Heart right ventricle (tissue), 16 donors: ENCODE measurements around the gene HSD11B2. TPM values are rescaled to one million over a fixed set of nuclear protein-coding genes. Genes with fewer than 3 reads are reported as not detected.

Experiments
- ATAC-seq, 8 donors: fragments of 200-7000 bp; cut with Tn5 transposase; one replicate each; pipeline ENCODE4 v1.9.1; 2020; ENCODE audit warnings: mild to moderate bottlenecking in 8 of 8, moderate library complexity in 8 of 8, moderate number of reproducible peaks in 1 of 8
- DNase-seq, 2 donors: peaks; one replicate each; pipeline ENCODE4 v3.0.0-alpha.2; 2020
- H3K27ac ChIP-seq, 10 donors: fragments of 200-600 bp; sonication (generic) in 2 of 10; one replicate each; pipeline versions ENCODE4 v1.5.0 to v1.8.0; 2020 to 2022; ENCODE audit warnings: mild to moderate bottlenecking in 3 of 10
- H3K27me3 ChIP-seq, 7 donors: fragments of 200-600 bp; one replicate each; pipeline ENCODE4 v1.8.0; 2021 to 2022; ENCODE audit warnings: mild to moderate bottlenecking in 2 of 7
- H3K36me3 ChIP-seq, 9 donors: fragments of 200-600 bp; sonication (generic) in 1 of 9; one replicate each; pipeline versions ENCODE4 v1.5.0 to v1.8.0; 2020 to 2022; ENCODE audit warnings: mild to moderate bottlenecking in 2 of 9
- H3K4me1 ChIP-seq, 9 donors: fragments of 200-600 bp; sonication (generic) in 1 of 9; one replicate each; pipeline versions ENCODE4 v1.5.0 to v1.8.0; 2020 to 2022; ENCODE audit warnings: mild to moderate bottlenecking in 4 of 9
- H3K4me3 ChIP-seq, 10 donors: fragments of 200-600 bp; sonication (generic) in 2 of 10; one replicate each; pipeline versions ENCODE4 v1.5.0 to v1.8.0; 2020 to 2022; ENCODE audit warnings: mild to moderate bottlenecking in 7 of 10, moderate library complexity in 2 of 10
- H3K9me3 ChIP-seq, 11 donors: fragments of 200-600 bp in 10 of 11; sonication (generic) in 2 of 11; one replicate each; pipeline versions ENCODE4 v1.5.0 to v1.8.0; 2013 to 2022; ENCODE audit warnings: mild to moderate bottlenecking in 2 of 11, control low read depth in 1 of 11, moderate library complexity in 1 of 11
- CTCF ChIP-seq, 9 donors: fragments of 200-600 bp; sonication (generic) in 2 of 9; IDR thresholded peaks; one replicate each; pipeline versions ENCODE4 v1.5.0 to v1.8.0; 2021 to 2022; ENCODE audit warnings: antibody characterized with exemption in 9 of 9, mild to moderate bottlenecking in 5 of 9, moderate library complexity in 1 of 9
- WGBS, 2 donors: extraction: QIAGEN DNeasy Blood & Tissue Kit; methylation state at CpG; one replicate each; pipeline ENCODE4 v1.1.7; 2013; ENCODE audit warnings: inconsistent platforms in 1 of 2; 5-methylcytosine and 5-hydroxymethylcytosine counted together
- intact Hi-C, 10 donors: fragments of 100-400 bp; cut with DNase I; formaldehyde crosslinking; loops; one replicate each; pipeline versions ENCODE4 v1.11.1 to v1.14.2; 2022
- long read RNA-seq, 3 donors: library from polyadenylated mRNA; unstranded; transcript quantifications; one replicate each; pipeline ENCODE4 v2.0.0, GENCODE V29; 2020 to 2021
- polyA plus RNA-seq, 2 donors: library from polyadenylated mRNA; stranded (reverse); fragments of 200-250 nt; gene quantifications; one replicate each; pipeline ENCODE4 v1.2.3, GENCODE V29; 2013
- total RNA-seq, 10 donors: library from RNA; stranded (reverse); fragmentation: NEBNext Ultra II Directional in 3 of 10; extraction: Animal tissue kit (Norgen Biotek cat#: 25700) in 3 of 10; gene quantifications; one replicate each; pipeline versions ENCODE4 v1.2.1 to v1.2.4, GENCODE V29; 2021 to 2023
- donor health status: Arrhythmogenic right ventricular cardiomyopathy.
- donor health status: ischemic (EF 13 %, LVEDD 7.1; RV severe dilation, severe dysfunction).
- donor health status: healthy with polysubstance abuse.
- donor health status: DM: no; HTN: yes; CAD: no.
- donor health status: DM: no; HTN: no; CAD: no.
- donor health status: ischemic (EF 25% LVEDD 6.9; RV normal size, moderate dysfunction).
- donor health status: ischemic (EF 25% LVEDD 5.7; RV mildly dilated, moderate dysfunction).
- donor health status: healthy.
- donor health status: DM: yes; HTN: yes; CAD: no.
- donor health status: Ischemic cardiomyopathy.
- donor health status: ischemic (EF 35%, LVEDD 5.7; RV mildly dilated, moderate dysfunction).
- donor health status: nonischemic (EF 11% LVEDD 7.7; RV severe dilation, severe dysfunction).
- donor health status: DM: yes; HTN: yes; CAD: no.
- donor health status: PGD.
- donor health status: ischemic (EF 29% LVEDD 5.4; RV normal size, mild dysfunction).
- donor health status: nonischemic (EF 23%, LVEDD 6.1; RV moderate dilation, normal function).

Gene HSD11B2
- total RNA-seq (1 to 10 TPM in 1 of 10 donors, under 1 TPM in 8, not detected in 1; 0.16 to 1.4 (median 0.57) TPM), polyA plus RNA-seq (under 1 TPM; 0.41 to 0.51 TPM)
- long read RNA-seq, donor 1, result 0 reads
- long read RNA-seq, donor 2, result 0 reads
- long read RNA-seq, donor 3, partial matches to known transcripts, result 0 of 1 reads
- long read RNA-seq, donor 3, other reads (novel, unspliced or antisense), result 1 of 1 reads

GRCh38 chr16:67430977-67431774, at the start of gene HSD11B2:
TSS of gene HSD11B2 (plus strand) at chr16:67431121. CDS start at chr16:67431249, 128 bp downstream.
- intact Hi-C loops, result loop anchor here in 1 of 10 donors (5.0 kb wide), 1 partner anchor 36 kb away; no protein-coding TSS in a partner anchor
- H3K27ac ChIP-seq, result peak within 1 kb of the TSS in 5 of 10 donors; percentile 29 to 71 (median 45)

GRCh38 chr16:67383284-67383683, 47.6 kb upstream of the HSD11B2 start:
- peak in 1 of 8 donors; percentile 31 for ATAC-seq
- Histone ChIP-seq H3K4me1 (peaks cover 0 to 8% (median 0%) of the 10 kb centered on the region in 9 donors), H3K27ac (peak overlapping the region in 1 of 10 donors; percentile 22), H3K4me3 (no peak overlapping the region), H3K27me3 (no peaks in the 10 kb centered on the region), H3K9me3 (no peaks in the 10 kb centered on the region), H3K36me3 (no peaks in the 10 kb centered on the region)
- intact Hi-C loops, result no loop called here
- TF ChIP-seq CTCF (IDR thresholded peaks at IDR 0.05), result no peak
- no peak for DNase-seq
- WGBS, 2 donors, result 68 to 78% methylated on average over 3 of the region's 3 CpGs

More at GRCh38 chr16:67430977-67431774, at the start of gene HSD11B2:
- peak in 1 of 9 donors; percentile 12 for TF ChIP-seq CTCF (IDR thresholded peaks at IDR 0.05)
- H3K36me3 ChIP-seq, result peaks cover 0 to 4% (median 0%) of the 10 kb centered on the region in 9 donors
- H3K27me3 ChIP-seq, result peaks cover 0 to 61% (median 20%) of the 10 kb centered on the region in 7 donors
- WGBS, 2 donors, result 1 to 2% methylated on average over 51 to 87 of the region's 87 CpGs
- peak in 1 of 2 donors; percentile 52 for DNase-seq
- peak; percentile 33 to 66 (median 54) for ATAC-seq
- H3K9me3 ChIP-seq, result no peaks in the 10 kb centered on the region
- H3K4me1 ChIP-seq, result peaks cover 8 to 42% (median 26%) of the 10 kb centered on the region in 9 donors
- peak within 1 kb of the TSS; percentile 18 to 62 (median 50) for H3K4me3 ChIP-seq

- intact Hi-C loops, result no loop called here
- ATAC-seq (peak in 1 of 8 donors; percentile 47), DNase-seq (no peak)
- H3K27ac ChIP-seq, result no peak overlapping the region
- H3K4me3 ChIP-seq, result no peak overlapping the region
- WGBS, 2 donors, result 79 to 80% methylated on average over 8 of the region's 8 CpGs
- TF ChIP-seq CTCF (IDR thresholded peaks at IDR 0.05), result no peak
- no peaks in the 10 kb centered on the region for H3K9me3 ChIP-seq
- no peaks in the 10 kb centered on the region for H3K36me3 ChIP-seq
- H3K27me3 ChIP-seq, result no peaks in the 10 kb centered on the region
- H3K4me1 ChIP-seq, result peaks cover 0 to 8% (median 0%) of the 10 kb centered on the region in 9 donors
Observed at GRCh38 chr16:67384778-67385510, 46.0 kb upstream of the HSD11B2 start.

- no peak for TF ChIP-seq CTCF (IDR thresholded peaks at IDR 0.05)
- no peak overlapping the region for H3K4me3 ChIP-seq
- H3K27me3 ChIP-seq, result peaks cover 0 to 1% (median 0%) of the 10 kb centered on the region in 7 donors
- no peak for ATAC-seq
- H3K36me3 ChIP-seq, result no peaks in the 10 kb centered on the region
- peaks cover 0 to 28% (median 3%) of the 10 kb centered on the region in 9 donors for H3K4me1 ChIP-seq
- intact Hi-C loops, result no loop called here
- no peak for DNase-seq
- 91 to 93% methylated on average over 5 of the region's 5 CpGs for WGBS, 2 donors
- H3K27ac ChIP-seq, result no peak overlapping the region
- H3K9me3 ChIP-seq, result no peaks in the 10 kb centered on the region
Observed at GRCh38 chr16:67386861-67387455, 44.0 kb upstream of the HSD11B2 start.
